ENCODE results near the gene C1QTNF12.

The C1QTNF12 gene

DNA sequence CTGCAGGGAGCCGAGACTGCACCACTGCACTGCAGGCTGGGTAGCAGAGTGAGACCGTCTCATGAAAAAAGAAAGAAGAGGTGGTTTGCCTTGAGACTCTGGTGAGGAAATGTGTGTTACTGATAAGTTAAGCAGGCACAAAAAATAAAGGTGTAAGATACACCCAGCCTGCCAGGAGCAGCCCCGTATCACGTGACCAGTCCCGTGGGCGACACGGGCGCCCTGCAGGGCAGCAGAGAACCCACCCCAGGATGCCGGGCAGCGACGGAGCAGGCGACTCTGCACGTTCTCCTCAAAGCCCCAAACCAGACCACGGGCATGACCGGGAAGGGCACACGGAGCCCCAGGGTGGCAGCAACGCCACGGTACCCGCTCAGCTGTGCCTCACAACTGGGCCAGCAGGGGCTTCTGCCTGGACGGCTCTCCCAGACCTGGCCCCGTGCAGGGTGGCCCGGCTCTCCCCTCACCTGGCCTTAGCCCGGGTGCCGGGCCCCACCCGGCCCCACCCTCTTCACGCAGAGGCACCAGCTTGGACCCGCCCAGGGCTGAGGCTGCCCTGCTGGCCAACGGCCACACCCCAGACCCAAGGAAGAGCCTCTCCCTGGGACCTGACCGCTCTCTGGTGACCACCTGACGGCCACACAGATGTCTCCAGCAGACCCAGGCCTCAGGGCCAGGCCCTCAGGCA is 24.5 kb downstream of the C1QTNF12 start:
- DNase-seq, result no peak
- in situ Hi-C loops (cut with HindIII; ENCODE audit: low pct_ligation_motif_present, low pct_unique_long_range_greater_than_20kb, low sequenced_read_pairs), result no loop called here

DNA sequence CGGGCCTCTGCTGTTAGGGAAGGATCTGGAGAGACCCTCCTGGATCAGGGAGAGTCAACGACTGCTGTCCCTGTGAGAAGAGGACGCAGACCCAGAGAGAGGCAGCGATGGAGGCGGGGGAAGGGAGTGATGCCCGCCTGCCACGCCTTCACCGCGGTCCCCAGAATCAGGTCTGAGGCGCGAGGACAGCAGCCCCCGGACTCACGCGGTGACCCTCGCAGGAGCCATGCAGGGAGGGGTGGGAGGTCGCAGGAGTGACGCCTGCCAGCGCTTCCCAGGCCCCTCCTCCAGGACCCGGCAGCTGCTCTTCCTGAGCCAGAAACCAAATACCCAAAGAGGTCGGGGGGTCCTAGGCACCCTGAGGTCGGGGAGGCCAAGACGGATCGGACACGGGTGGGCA is 26.3 kb downstream of the C1QTNF12 start:
- DNase-seq, result no peak
- in situ Hi-C loops (cut with HindIII; ENCODE audit: low pct_ligation_motif_present, low pct_unique_long_range_greater_than_20kb, low sequenced_read_pairs), result no loop called here

DNA sequence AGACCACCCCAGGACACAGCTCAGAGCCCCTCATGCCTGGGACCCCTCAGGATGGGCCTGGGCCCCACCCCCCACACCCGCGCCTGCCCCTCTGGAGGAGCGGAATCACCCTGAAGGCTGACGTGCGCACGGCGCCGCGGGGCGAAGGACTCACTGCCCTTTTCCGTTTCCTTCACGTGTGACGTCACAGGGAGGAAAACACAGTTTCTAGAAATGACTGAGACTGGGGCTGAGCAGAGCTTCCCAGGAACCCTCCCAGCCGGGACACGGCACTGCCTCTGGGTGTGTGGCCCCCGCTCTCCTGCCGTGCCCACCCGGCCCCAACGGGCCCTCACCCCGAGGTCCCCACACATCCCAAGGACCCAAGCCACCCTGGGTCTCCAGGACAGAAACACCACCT is 27.2 kb downstream of the C1QTNF12 start:
- no peak for DNase-seq
- in situ Hi-C loops (cut with HindIII; ENCODE audit: low pct_ligation_motif_present, low pct_unique_long_range_greater_than_20kb, low sequenced_read_pairs), result no loop called here

DNA sequence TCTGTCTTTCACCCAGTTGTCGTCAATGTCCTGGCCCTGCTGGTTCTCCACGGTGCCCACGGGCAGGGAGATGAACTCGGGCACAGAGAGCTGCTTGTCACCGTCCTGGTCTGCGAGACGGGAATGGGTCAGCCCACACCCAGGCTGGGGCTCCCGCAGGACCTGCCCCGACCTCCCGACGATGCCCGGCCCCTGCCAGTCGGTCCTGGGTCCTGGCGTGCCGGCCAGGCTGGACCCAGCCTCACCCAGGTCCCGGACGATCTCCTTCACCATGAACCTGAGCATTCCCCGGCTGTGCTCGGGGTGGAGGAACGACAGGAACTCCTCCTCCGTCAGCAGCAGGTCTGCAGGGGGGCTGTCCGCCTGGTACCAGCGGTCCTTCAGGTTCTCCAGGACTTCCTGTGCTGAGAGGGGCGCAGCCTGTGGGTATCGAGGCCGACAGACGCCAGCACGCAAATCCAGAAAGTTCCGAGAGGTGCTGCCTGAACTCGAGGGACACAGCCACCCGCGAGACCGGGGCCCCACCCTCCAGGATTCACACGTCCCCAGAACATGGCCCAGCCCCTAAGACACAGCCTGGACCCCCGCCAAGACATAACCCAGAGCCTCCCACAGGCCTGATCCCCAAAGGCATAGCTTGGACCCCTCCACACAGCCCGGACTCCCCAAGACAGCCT is 27.9 kb downstream of the C1QTNF12 start:
- DNase-seq, result no peak
- in situ Hi-C loops (cut with HindIII; ENCODE audit: low pct_ligation_motif_present, low pct_unique_long_range_greater_than_20kb, low sequenced_read_pairs), result no loop called here

DNA sequence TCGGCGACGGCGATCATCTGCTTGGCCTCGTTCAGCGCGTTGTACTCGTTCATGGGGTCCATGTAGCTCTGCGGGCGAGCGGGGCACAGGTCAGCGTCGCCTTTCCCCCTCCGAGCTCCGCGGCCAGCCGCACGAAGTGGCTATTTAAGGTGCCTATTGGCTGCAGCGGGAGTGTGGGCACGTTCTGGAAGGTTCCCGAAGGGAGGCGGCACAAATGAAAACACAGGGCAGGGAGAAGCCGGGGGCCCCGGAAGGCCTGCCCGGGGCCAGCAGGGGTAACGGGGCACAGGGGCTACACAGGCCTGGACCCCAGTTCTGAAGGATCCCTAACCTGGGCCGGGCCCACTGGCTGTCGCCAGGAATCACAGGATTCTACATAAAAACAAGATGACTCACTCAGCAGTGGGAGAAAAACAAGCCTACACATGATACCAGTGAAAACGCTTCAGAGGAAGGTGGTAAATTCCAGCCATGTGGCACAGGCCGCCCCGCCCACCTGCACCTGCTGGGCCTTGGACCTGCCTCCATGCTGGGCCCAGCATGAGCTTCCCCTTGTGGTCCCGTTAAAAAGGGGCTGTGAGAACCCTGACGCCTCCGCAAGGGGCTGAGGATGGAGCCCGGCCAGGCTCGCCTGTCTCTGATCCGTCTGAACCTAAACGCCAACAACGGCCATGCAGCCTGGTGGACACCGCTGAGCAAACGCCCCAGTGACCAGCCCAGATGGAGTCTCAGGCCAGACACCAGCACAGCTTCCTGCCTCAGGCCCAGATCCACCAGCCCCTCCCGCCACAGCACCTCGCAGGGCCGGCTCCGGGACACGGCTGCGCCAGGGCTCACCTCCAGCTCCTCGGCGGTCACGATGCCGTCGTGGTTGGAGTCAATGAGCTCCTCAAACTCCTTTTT is 28.6 kb downstream of the C1QTNF12 start:
- in situ Hi-C loops (cut with HindIII; ENCODE audit: low pct_ligation_motif_present, low pct_unique_long_range_greater_than_20kb, low sequenced_read_pairs), result no loop called here
- no peak for DNase-seq

DNA sequence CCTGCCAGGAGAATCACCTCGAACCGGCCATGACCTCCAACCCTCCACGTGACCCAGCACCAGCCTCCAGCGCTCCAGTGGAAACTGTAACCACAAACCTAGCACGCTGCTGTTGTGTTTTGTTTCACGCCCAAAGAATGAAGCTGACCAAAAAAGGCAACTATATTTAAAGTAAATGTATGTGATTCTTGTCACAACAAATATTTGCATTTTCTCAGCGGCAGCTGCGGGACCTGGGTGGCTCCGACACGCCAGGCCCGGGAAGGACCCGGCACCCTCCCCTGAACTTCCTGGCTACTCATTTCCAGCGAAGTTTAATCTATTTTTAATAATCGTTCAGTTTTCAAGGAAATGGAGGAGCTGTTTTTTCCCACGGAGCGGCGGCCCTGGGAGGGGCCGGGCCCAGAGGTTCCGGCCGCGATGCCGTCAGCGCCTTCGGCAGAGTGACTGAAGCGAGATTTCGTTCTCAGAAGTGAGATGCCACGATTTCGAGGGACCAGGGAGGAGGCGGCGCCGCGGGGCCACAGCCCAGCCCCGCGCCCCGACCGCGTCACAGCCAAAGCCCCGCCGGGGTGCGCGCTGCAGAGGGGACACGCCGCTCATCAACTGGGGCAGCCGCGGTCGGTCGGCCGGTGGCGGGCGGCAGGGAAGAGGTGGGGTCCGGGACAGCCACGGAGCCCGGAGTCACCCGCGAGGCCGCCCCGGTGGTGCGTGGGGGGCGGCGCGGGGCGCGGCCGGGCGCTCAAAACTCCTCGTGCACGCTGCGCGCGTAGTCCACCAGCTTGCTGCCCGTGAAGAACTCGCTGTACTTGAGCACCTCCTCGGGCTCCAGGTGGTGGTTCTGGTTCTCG is 29.5 kb downstream of the C1QTNF12 start:
- in situ Hi-C loops (cut with HindIII; ENCODE audit: low pct_ligation_motif_present, low pct_unique_long_range_greater_than_20kb, low sequenced_read_pairs), result no loop called here

DNA sequence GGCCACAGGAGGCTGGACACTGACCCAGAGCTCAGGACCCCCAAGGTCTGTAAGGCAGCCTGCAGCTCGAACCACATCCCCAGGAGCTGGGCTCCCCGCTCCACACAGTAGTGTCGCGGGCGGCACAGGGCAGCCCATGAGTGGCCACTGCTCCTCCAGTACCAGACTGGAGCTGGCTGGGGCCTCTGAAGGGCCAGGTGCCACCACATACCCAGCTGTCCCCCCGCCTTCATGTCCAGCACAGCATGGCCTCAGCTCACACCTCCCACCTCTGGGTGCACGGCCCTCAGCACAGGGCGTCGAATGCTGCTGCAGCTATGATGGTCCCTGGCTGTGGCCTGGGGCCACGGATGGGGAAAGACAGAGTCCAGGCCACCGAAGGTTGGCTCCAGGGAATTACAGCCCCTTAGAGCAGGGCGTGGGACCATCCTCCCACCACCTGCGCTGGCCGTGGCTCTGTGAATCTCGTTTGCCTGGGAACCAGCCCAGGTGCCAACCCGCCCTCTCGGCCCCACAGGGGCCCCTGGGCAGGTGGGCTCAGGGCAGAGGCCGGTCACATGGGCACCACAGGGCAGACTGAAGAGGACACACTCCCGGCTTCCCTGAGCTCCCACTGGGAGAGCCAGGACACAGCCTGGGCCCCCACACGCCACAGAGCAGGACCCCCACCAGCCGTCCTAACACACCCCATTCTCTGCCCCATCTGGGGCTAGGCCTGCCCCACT is 30.5 kb downstream of the C1QTNF12 start:
- no peak for DNase-seq
- in situ Hi-C loops (cut with HindIII; ENCODE audit: low pct_ligation_motif_present, low pct_unique_long_range_greater_than_20kb, low sequenced_read_pairs), result no loop called here

More for the DNA sequence above, 29.5 kb downstream of the C1QTNF12 start:
- no peak for DNase-seq

DNA sequence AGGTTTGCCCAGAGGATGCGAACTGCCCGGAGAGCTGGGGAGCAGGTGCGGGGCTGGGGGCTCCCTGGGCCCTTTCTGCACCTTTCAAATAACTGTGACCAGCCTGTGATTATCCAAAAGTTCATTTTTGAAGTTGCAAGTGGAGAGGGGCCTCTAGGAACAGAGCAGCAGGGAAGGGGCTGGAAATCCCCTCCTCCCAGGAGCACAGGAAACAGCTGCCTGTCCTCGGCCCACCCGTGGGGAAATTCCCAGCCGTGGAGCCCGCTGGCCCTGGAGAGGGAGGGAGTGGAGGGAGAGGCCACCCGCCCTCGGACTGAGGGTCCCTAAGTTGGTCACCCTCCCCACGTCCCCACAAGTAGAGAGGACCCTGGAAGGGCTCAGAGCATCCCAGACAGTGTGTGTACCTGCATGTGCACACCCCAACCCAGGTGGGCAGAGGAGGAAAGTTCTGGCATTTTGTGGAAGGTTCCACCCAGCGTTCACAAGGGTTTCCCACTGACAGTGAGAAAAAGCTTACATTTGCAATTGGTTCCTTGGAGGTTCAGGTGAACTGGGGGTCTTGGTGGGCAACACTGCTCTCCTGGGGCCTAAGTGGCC is 31.3 kb downstream of the C1QTNF12 start:
- in situ Hi-C loops (cut with HindIII; ENCODE audit: low pct_ligation_motif_present, low pct_unique_long_range_greater_than_20kb, low sequenced_read_pairs), result no loop called here
- no peak for DNase-seq

DNA sequence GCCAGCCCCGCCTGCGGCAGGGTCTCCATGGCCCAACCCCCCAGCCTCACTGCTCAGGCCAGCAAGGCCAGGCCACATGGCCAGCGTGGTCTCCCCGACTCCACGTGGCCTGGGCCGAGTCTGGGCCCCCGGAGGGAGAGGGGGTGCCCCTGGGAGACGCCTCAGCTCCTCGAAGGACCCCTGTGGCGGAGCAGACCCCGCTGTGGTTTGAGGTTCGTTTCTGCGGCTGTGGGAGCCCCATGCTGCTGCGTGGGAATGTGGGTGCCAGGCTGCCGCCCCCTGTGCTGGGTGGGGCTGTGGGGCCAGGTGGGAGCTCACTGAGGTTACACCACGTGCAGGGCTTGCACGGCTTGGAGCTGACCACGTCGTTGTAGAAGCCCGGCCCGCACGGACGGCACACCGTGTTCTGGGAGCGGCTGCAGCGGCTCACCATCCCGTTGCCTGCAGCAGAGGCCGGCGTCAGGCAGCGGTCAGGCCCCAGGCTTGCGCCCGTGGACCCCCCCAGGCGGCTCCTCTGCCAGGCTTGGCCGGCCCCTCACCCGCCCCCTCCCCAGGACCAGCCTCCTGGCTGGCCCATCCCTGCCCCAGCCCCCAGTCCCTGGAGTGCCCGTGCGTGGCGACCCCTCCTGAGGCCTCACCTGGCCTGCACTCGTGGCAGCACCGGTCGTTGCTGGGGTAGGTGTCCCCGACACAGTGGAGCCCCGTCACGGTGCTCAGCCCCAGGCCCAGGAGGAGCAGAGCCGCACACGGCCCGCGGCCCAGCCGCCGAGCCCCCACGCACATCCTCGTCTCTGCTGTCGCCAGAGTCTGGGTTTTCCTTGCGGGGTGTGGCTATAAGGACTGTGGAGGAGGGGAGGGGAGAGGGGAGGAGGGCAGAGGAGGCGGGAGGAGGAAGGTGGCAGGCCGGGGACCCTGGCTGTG is 32.9 kb downstream of the C1QTNF12 start, which contains the start of gene TNFRSF4:
TSS of gene TNFRSF4 (minus strand) at position 809 of the 921 bp plus-strand sequence. CDS start at position 783, 26 bp downstream.
- no peak for DNase-seq
- in situ Hi-C loops (cut with HindIII; ENCODE audit: low pct_ligation_motif_present, low pct_unique_long_range_greater_than_20kb, low sequenced_read_pairs), result no loop called here

DNA sequence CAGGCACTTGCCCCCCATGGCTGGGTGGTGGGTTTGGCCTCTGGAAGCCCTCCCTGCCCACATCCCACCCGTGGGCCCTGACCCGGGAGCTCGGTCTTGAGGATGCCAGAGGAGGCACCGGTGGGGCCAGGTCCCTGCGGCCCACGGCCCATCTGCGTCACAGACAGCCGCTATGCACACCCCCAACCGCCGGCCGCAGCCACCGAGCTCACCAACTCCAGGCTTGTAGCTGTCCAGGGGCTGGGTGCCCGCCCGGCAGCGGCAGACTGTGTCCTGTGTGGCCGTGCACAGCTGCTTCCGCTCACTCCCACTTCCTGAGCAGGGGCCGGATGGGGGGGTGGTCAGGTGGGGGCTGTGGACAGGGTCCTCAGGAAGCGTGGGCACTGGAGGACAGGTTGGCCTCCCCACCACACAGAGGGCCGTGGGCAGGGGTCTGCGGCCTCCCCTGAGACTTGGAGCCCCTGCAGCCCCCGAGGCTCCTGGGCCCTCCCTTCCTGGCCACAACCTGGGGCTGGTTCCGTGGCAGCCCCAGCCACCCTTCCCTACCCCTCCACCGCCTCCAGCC is 33.7 kb downstream of the C1QTNF12 start:
- no peak for DNase-seq

DNA sequence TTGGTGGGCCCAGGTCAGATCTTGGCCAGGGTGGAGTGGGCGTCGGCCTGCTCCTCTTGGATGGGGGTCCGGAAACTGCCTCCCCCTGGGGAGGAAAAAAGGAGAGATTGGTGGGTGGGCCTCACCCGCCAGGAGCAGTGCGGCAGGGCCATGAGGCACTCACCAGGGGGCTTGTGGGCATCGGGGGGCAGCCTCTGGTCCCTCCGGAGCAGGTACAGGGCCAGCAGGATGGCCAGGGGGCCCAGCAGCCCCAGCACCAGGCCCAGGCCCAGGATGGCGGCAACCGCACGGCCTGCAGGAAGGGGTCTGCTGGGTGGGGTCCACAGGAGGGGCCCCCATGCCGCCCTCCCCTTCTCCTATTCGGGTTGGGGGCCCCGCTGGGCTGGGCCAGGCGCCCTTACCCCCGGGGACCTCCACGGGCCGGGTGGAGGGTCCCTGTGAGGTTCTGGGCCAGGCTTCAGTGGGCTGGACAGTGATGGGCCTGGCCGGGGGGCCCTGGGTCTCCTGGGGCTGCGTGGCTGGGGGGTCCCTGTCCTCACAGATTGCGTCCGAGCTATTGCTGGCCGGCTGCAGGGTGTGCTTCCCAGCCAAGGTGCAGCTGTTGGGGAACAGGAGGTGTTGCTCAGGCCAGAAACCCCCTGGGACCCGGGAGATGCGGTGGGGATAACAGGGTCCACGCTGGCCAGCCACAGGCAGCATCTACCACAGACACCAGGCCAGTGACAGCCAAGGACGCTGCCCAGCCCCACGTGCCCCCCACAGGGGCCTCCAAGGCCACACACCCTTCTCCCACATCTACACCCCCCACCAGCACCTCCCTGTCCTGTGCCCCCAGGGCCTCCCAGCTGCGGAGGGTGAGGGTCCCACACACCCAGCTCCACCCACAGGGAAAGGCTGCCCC is 34.7 kb downstream of the C1QTNF12 start:
- in situ Hi-C loops (cut with HindIII; ENCODE audit: low pct_ligation_motif_present, low pct_unique_long_range_greater_than_20kb, low sequenced_read_pairs), result no loop called here
- no peak for DNase-seq

More for the DNA sequence above, 33.7 kb downstream of the C1QTNF12 start:
- in situ Hi-C loops (cut with HindIII; ENCODE audit: low pct_ligation_motif_present, low pct_unique_long_range_greater_than_20kb, low sequenced_read_pairs), result no loop called here

DNA sequence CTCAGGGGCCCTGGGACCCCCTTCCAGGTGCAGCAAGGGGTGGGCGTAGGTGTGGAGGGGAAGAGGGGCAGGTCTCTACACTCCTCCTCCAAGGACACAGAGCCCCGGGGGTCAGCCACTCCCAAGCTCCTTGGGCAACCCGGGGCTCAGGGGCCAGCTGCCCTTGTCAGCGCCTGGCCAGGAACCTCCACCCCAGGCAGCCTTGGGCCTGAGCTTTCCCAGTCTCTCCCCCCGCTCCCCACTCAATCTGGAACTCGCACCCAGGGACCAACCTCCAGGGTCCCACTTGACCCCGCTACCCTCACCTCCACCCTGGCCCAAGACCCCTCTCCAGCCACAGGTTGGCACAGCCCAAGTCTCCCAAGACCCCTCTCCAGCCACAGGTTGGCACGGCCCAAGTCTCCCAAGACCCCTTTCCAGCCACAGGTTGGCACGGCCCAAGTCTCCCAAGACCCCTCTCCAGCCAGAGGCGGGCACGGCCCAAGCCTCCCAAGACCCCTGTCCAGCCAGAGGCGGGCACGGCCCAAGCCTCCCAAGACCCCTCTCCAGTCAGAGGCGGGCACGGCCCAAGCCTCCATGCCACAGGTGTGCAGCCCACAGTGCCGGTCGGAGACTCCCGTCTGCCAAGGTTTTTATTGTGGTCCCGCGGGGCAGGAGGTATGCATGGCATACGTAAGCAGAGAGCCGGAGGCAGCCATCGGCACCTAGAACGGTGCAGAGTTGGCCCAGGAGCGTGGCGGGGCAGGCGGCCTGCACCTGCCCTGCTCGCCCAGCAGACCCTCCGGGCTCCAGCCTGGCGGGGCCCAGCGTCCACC is 35.6 kb downstream of the C1QTNF12 start:
- no peak for DNase-seq
- in situ Hi-C loops (cut with HindIII; ENCODE audit: low pct_ligation_motif_present, low pct_unique_long_range_greater_than_20kb, low sequenced_read_pairs), result no loop called here

DNA sequence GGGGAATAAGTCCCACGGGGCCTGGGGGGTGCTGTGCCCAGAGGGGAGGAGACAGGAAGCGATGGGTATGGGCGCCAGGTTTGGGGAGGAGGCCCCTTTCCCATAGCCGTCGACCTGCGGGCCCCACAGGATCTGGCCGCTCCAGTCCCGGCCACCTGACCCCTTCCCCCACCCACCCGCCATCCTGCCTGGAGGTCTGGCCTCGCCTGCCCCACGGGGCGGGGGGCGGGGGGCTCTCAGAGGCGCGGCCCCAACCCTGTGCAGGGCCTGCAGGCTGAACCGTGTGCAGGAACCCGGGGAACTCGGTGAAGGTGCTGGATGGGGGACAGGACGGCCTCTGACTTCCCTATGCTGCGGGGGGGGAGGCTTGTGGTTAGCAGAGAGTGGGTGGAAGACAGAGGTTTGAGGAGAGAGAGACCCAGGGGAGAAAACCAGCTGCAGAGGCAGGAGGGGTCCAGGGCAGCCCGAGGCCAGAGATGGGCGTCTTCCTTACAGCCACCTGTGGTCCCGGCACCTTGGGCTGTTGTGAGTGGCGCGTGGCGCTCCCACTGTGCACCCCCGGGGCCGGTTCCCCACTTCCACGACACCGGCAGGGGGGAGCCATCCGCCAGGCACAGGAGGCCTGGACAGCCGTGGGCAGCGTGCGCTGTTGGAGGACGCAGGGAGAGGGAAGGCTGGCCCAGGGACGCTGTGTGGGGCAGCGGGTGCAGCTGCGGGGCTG is 37.6 kb downstream of the C1QTNF12 start:
- DNase-seq, result no peak
- in situ Hi-C loops (cut with HindIII; ENCODE audit: low pct_ligation_motif_present, low pct_unique_long_range_greater_than_20kb, low sequenced_read_pairs), result no loop called here

DNA sequence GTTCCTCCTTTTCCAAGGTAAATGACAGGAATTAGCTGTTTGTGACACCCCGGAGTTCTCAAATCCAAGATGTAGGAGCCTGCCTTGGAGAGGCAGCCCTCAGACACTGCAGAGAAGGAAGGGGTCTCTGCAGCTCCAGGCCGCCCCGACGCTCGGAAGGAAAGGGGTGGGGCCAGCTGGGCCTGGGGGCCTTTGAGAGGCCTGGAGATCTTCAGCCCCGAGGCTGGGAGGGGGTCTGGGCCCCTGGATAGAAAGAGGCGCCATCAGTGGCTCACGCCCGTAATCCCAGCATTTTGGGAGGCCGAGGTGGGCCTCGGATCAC is 39.0 kb downstream of the C1QTNF12 start:
- in situ Hi-C loops (cut with HindIII; ENCODE audit: low pct_ligation_motif_present, low pct_unique_long_range_greater_than_20kb, low sequenced_read_pairs), result no loop called here
- DNase-seq, result no peak

Measured in ACHN (cell line).